PC-9 (cell line): ENCODE measurements around the gene PRKAG2.

ENCODE experiments used
- CTCF ChIP-seq: fragments of 200-600 bp; sonication (generic); conservative IDR thresholded peaks from 2 replicates; pipeline ENCODE4 v1.6.1; 2017; ENCODE audit warnings: mixed run types, antibody characterized with exemption, mild to moderate bottlenecking, moderate library complexity
- EZH2 ChIP-seq: fragments of 200-600 bp; sonication (generic); IDR thresholded peaks from 2 replicates; pipeline ENCODE4 v1.8.0; 2017; ENCODE audit warnings: antibody characterized with exemption, low read depth

- TF ChIP-seq CTCF (no peak), EZH2 (no peak)
These were observed 192.3 kb downstream of the PRKAG2 start for GRCh38 chr7:151684408-151685175.
